T-helper 9 cell (primary cell): ENCODE results near the gene MDK.

ENCODE experiments used
- DNase-seq: peaks from one replicate; pipeline ENCODE4 v3.0.0-alpha.2; 2020

Gene MDK

GRCh38 chr11:46407635-46408034, 26.2 kb downstream of the MDK start:
- DNase-seq: no peak

- DNase-seq: no peak
Measured at GRCh38 chr11:46408407-46408986, 27.0 kb downstream of the MDK start.

- DNase-seq: no peak
Measured at GRCh38 chr11:46410021-46410420, 28.6 kb downstream of the MDK start.

- DNase-seq: no peak
Measured at GRCh38 chr11:46413760-46414465, 32.4 kb downstream of the MDK start.

- no peak for DNase-seq
Measured at GRCh38 chr11:46414466-46414796, 33.0 kb downstream of the MDK start.

GRCh38 chr11:46414879-46415278, 33.4 kb downstream of the MDK start:
- no peak for DNase-seq

GRCh38 chr11:46417711-46418110, 36.2 kb downstream of the MDK start:
- DNase-seq: no peak

- no peak for DNase-seq
Measured at GRCh38 chr11:46418751-46419150, 37.3 kb downstream of the MDK start.

- no peak for DNase-seq
Measured at GRCh38 chr11:46420513-46420912, 39.0 kb downstream of the MDK start.

GRCh38 chr11:46421257-46421880, 39.9 kb downstream of the MDK start:
- DNase-seq: no peak

GRCh38 chr11:46422588-46422987, 41.1 kb downstream of the MDK start:
- DNase-seq: no peak

GRCh38 chr11:46426233-46426991, 44.9 kb downstream of the MDK start:
- no peak for DNase-seq

GRCh38 chr11:46427364-46427763, 45.9 kb downstream of the MDK start:
- no peak for DNase-seq

GRCh38 chr11:46429717-46430116, 48.2 kb downstream of the MDK start:
- DNase-seq: no peak

GRCh38 chr11:46431211-46431610, 49.7 kb downstream of the MDK start:
- no peak for DNase-seq
